IPS-20b (cell line): ENCODE measurements around the gene DEGS2.

ENCODE experiments used
- H3K27ac ChIP-seq: one replicate; pipeline ENCODE4 v1.5.1; 2013; ENCODE audit warnings: low read length
- H3K27me3 ChIP-seq: 2 replicates; pipeline ENCODE4 v1.6.1; 2013; ENCODE audit warnings: mild to moderate bottlenecking, low read length, inconsistent platforms; ENCODE audit not compliant: insufficient read depth
- H3K36me3 ChIP-seq: 2 replicates; pipeline ENCODE4 v1.6.1; 2013; ENCODE audit warnings: low read depth, mild to moderate bottlenecking, inconsistent platforms, low read length, moderate library complexity; ENCODE audit not compliant: insufficient read depth
- H3K4me1 ChIP-seq: 2 replicates; pipeline ENCODE4 v1.6.1; 2013; ENCODE audit warnings: mild to moderate bottlenecking, control low read depth, inconsistent platforms, low read length, moderate library complexity; ENCODE audit not compliant: insufficient read depth
- H3K4me3 ChIP-seq: 2 replicates; pipeline ENCODE4 v1.5.1; 2013; ENCODE audit warnings: mild to moderate bottlenecking, low read length, inconsistent platforms
- H3K9ac ChIP-seq: 2 replicates; pipeline ENCODE4 v1.6.1; 2013; ENCODE audit warnings: low read depth, mild to moderate bottlenecking, inconsistent platforms, low read length, moderate library complexity
- H3K9me3 ChIP-seq: 2 replicates; pipeline ENCODE4 v1.6.1; 2013; ENCODE audit warnings: mild to moderate bottlenecking, low read depth, low read length, inconsistent platforms; ENCODE audit not compliant: insufficient read depth

DEGS2 gene

DNA sequence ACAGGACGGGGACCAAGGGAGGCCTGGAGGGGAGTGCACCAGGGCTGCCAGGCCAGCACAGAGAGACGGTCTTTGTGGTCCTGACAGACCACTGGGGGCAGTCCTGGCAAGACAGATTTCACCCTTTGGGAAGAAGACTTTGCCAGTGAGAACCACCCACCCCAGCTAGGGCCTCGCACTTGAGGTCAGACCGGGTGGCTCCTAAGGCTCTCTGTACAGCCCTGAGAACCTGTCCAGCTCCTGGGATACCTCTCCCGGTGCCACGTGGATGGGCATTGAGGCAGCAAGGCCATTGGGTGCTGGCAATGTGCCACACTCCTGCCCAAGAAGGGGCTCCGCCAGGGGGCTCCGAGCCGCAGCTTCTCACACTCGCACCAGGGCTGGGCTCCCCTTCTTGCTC, 42.4 kb downstream of the DEGS2 start:
- Histone ChIP-seq H3K27me3 (no peaks in the 10 kb centered on the region), H3K9me3 (no peaks in the 10 kb centered on the region), H3K4me1 (no peaks in the 10 kb centered on the region; the same call in 1 of the 2 replicates), H3K9ac (no peak overlapping the region), H3K36me3 (no peaks in the 10 kb centered on the region), H3K4me3 (no peak overlapping the region), H3K27ac (no peak overlapping the region)

DNA sequence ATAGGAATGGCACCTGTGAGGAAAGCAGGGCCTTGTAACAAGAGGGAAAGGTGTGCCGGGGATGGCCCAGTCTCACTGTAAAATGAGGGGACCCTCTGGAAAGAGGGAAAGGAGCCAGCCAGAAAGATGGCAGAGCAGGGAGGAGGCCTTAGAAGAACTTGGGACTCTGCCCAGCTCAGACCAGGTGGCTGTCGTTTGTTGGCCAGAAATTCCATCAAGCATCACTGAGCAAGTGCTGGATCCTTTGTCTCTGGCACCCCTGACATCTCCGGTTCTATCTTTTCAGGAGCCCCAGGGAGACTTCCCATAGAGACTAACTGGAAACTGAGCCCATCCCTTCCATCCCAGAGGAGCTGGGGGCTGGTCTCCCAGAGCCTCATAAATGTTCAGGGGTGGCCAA, 43.3 kb downstream of the DEGS2 start:
- no peaks in the 10 kb centered on the region; the same call in 1 of the 2 replicates for H3K4me1 ChIP-seq
- H3K27ac ChIP-seq = no peak overlapping the region
- H3K4me3 ChIP-seq = no peak overlapping the region
- H3K9me3 ChIP-seq = no peaks in the 10 kb centered on the region
- no peaks in the 10 kb centered on the region for H3K27me3 ChIP-seq
- H3K9ac ChIP-seq = no peak overlapping the region
- H3K36me3 ChIP-seq = no peaks in the 10 kb centered on the region

DNA sequence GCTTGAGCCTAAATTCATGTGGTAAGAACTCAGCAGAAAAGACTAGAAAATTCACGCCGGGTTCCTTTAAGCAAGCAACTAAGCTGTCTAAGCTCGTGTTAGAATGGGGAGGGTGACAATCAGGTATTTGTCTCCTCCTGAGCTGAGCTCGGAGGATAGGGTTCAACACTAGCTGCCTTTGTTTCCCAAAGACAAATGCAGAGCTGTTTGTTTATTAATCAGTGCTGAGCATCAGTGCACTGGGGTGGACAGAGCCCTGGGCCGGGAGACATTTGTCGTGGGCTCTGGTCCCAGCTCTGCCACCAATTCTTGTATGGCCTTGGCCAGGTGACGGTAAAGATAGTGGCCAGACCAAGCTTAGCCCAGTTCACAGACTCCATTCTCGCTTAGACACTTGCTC, 43.7 kb downstream of the DEGS2 start:
- Histone ChIP-seq H3K27ac (no peak overlapping the region), H3K4me3 (no peak overlapping the region), H3K9me3 (no peaks in the 10 kb centered on the region), H3K27me3 (no peaks in the 10 kb centered on the region), H3K4me1 (no peaks in the 10 kb centered on the region; the same call in 1 of the 2 replicates), H3K9ac (no peak overlapping the region), H3K36me3 (no peaks in the 10 kb centered on the region)

DNA sequence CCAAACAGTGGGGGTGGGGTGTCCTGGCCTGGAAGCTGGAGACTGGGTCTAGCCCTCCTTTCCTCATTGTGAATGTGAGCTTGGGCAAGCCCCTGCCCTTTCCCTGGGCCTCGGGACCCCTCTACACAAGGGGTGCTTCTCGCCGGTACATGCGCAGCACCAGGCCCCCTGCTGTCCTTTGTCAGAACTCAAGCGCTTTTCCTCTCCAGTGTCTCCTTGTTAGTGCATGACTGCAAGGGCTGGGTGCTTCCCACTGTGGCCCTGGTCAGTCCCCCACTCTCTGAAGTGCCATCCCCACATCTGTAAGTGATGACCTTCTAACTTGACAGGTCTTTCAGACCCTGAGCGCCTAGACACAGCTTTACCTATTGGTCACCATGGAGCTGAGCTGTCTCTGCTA, 44.2 kb downstream of the DEGS2 start:
- no peaks in the 10 kb centered on the region for H3K36me3 ChIP-seq
- H3K27me3 ChIP-seq = no peaks in the 10 kb centered on the region
- H3K4me1 ChIP-seq = no peaks in the 10 kb centered on the region; the same call in 1 of the 2 replicates
- no peak overlapping the region for H3K27ac ChIP-seq
- H3K4me3 ChIP-seq = no peak overlapping the region
- no peaks in the 10 kb centered on the region for H3K9me3 ChIP-seq
- H3K9ac ChIP-seq = no peak overlapping the region

DNA sequence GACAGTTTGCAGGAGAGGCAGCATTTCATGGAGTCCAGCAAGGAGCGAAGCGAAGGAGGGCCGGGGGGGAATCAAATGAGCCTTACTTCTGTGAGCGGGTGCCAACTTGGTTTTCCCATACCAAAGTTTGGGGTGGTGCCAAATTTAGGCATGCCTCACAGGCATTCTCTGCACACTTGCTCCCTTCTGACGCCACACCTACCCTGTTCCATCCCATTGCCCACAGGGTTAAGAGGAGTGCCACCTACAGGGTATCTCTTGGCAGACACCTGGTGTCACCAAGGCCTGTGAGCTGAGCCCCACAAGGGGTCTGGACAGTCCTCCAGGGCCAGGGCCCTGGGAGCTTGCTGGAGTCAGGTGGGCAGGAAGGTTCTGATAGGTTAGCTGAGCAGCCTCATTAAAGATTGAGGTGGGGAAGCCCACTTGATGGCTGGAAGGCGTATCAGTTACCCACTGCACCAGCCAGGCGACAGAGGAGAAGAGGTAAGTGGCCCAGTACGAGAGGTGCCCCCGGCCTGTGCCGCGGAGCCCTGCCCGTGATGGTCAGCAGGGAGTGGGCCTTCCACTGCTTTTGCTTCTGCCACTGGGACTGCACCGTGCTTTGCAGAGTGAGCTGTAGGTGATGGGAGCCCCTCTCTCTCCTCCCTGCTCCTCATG, 45.2 kb downstream of the DEGS2 start:
- Histone ChIP-seq H3K9ac (no peak overlapping the region), H3K9me3 (no peaks in the 10 kb centered on the region), H3K27me3 (no peaks in the 10 kb centered on the region), H3K4me1 (no peaks in the 10 kb centered on the region; the same call in 1 of the 2 replicates), H3K27ac (no peak overlapping the region), H3K4me3 (no peak overlapping the region), H3K36me3 (no peaks in the 10 kb centered on the region)

GRCh38 chr14:100111931-100112704, 47.3 kb downstream of the DEGS2 start:
- Histone ChIP-seq H3K9ac (no peak overlapping the region), H3K4me3 (no peak overlapping the region), H3K27me3 (no peaks in the 10 kb centered on the region), H3K36me3 (no peaks in the 10 kb centered on the region), H3K9me3 (no peaks in the 10 kb centered on the region), H3K4me1 (peaks cover 3% of the 10 kb centered on the region; the same call in 1 of the 2 replicates), H3K27ac (no peak overlapping the region)

DNA sequence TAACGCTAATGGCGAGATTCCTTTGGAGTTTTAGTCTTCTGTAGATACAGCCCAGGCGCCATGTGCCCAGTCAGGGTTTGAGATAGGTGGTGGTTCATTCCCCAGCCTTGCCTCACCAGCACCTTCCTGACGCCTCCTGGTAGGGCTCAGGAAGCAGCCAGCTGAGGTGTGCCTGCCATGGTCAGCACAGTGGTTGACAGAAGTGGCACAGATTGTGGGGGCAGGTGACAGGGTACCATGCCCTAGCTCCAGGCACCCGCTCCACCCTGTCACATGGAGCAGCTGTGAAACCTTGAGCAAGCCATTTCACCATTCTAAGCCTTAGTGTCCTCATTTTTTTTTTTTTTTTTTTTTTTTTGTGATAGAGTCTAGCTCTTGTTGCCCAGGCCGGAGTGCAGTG, 48.6 kb downstream of the DEGS2 start:
- no peak overlapping the region for H3K9ac ChIP-seq
- H3K9me3 ChIP-seq = no peaks in the 10 kb centered on the region
- H3K4me3 ChIP-seq = no peak overlapping the region
- H3K27ac ChIP-seq = no peak overlapping the region
- H3K36me3 ChIP-seq = no peaks in the 10 kb centered on the region
- H3K4me1 ChIP-seq = peaks cover 3% of the 10 kb centered on the region; the same call in 1 of the 2 replicates
- H3K27me3 ChIP-seq = no peaks in the 10 kb centered on the region

DNA sequence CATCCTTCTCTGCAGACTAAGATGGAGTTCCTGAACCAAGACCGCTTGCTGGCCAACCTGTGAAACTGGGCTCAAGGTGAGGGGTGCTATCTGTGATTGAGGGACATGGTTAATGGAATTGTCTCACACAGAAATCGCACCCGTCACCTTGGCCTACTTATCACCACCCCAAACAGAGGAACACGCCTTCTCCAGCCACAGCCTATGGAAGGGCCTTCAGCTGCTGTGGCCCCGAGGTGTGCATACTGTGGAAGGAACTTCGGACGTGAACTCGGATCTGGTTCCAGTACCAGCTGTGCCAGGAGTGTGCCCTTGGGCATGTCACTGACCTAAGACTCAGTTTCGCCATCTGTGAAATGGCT, 49.9 kb downstream of the DEGS2 start:
- Histone ChIP-seq H3K36me3 (no peaks in the 10 kb centered on the region), H3K9me3 (no peaks in the 10 kb centered on the region), H3K27ac (no peak overlapping the region), H3K9ac (no peak overlapping the region), H3K4me1 (0 out of 2 replicates have a peak, but pooled peaks cover 3% of the 10 kb centered on the region), H3K27me3 (no peaks in the 10 kb centered on the region), H3K4me3 (no peak overlapping the region)

- Histone ChIP-seq H3K27ac (no peak overlapping the region), H3K9me3 (no peaks in the 10 kb centered on the region), H3K4me1 (0 out of 2 replicates have a peak, but pooled peaks cover 3% of the 10 kb centered on the region)
These were observed 50.4 kb downstream of the DEGS2 start for GRCh38 chr14:100108840-100109593.

GRCh38 chr14:100108042-100108825, 51.2 kb downstream of the DEGS2 start:
- Histone ChIP-seq H3K27ac (no peak overlapping the region), H3K9ac (no peak overlapping the region), H3K4me1 (0 out of 2 replicates have a peak, but pooled peaks cover 3% of the 10 kb centered on the region), H3K9me3 (no peaks in the 10 kb centered on the region), H3K36me3 (no peaks in the 10 kb centered on the region), H3K27me3 (no peaks in the 10 kb centered on the region), H3K4me3 (no peak overlapping the region)

More at GRCh38 chr14:100108840-100109593, 50.4 kb downstream of the DEGS2 start:
- Histone ChIP-seq H3K9ac (no peak overlapping the region), H3K4me3 (no peak overlapping the region), H3K36me3 (no peaks in the 10 kb centered on the region), H3K27me3 (no peaks in the 10 kb centered on the region)

GRCh38 chr14:100107236-100107635, 52.2 kb downstream of the DEGS2 start:
- Histone ChIP-seq H3K36me3 (no peaks in the 10 kb centered on the region), H3K9ac (no peak overlapping the region), H3K27ac (no peak overlapping the region)

More at GRCh38 chr14:100107236-100107635, 52.2 kb downstream of the DEGS2 start:
- Histone ChIP-seq H3K4me3 (no peak overlapping the region), H3K4me1 (0 out of 2 replicates have a peak, but pooled peaks cover 3% of the 10 kb centered on the region), H3K27me3 (no peaks in the 10 kb centered on the region), H3K9me3 (no peaks in the 10 kb centered on the region)
